GM21360 (cell line): ENCODE measurements around the gene HDDC2.
"Not testable (repeated sequence)": the region's sequence is repeated elsewhere in the genome, so short reads cannot be mapped to it uniquely, and the experiment has no call there.

ENCODE experiments used
- ATAC-seq: cut with Tn5 transposase; IDR thresholded peaks from one replicate; pipeline ENCODE4 v1.9.1; 2021; ENCODE audit warnings: mild to moderate bottlenecking, moderate library complexity; ENCODE audit not compliant: unreplicated experiment

Gene HDDC2

DNA sequence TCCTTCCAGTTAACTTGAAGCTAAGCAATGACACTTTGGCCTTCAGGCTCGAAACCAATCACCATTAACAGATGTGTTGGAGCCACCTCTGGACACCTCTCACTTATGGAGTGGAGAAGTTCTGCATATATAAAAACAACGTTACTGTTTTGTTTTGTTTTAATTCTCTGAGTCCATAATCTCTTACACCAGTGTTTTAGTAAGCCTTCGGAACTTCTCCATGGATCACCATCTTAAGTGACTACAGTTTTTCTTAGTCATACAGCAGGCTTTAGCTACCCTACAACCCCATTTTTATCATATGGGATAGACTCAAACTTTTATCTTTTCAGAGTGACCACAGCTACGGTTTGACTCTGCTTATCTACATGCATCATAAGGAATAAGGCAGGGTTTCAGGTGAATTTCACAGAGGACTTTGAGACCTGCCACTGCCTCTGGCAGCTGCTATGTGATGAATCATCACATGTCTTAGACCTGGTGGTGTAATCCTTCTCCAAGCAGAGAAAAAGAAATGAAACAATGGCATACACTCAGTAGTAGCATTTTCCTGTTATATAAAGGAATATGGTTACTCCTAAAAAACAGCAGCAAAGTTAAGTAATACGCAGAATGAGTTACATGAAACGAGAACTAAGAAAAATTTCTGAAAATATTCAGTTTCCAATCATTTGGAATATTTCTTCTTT, 5.5 kb upstream of the HDDC2 start:
- ATAC-seq = no peak

GRCh38 chr6:125306756-125307149, 5.0 kb upstream of the HDDC2 start:
- no peak for ATAC-seq

- ATAC-seq = no peak
Measured at GRCh38 chr6:125304970-125305660, 3.3 kb upstream of the HDDC2 start.

DNA sequence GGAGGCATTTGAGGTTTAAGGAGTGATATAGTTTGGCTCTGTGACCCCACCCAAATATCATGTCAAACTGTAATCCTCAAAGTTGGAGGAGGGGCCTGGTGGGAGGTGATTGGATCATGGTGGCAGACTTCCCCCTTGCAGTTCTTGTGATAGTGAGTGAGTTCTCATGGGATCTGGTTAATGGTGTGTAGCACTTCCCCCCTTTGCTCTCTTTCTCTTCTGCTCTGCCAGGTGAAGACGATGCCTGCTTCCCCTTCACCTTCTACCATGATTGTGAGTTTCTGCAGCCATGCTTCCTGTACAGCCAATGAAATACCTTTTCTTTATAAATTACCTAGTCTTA, 1.7 kb upstream of the HDDC2 start:
- ATAC-seq = no peak

- ATAC-seq = no peak
Measured at GRCh38 chr6:125302840-125303511, 1.2 kb upstream of the HDDC2 start.

- no peak for ATAC-seq
Measured at GRCh38 chr6:125300992-125301434, 754 bp downstream of the HDDC2 start.

DNA sequence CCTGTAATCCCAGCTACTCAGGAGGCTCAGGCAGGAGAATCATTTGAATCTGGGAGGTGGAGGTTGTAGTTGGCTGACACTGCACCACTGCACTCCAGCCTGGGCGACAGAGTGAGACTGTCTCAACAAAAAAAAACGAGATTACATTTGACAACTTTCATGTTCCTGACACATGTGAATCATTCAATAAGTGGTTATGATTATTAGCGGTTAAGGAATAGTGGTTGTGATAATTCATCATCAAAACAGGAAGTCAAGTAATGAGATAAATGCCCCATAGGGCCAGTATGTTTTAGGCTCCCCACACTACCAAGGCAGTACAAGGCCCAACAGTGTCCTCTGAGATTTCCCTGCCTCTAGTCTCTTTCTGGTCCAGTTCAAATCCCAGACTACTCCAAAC, 2.5 kb downstream of the HDDC2 start:
- no peak for ATAC-seq

GRCh38 chr6:125296471-125296870, 5.3 kb downstream of the HDDC2 start:
- ATAC-seq = no peak

DNA sequence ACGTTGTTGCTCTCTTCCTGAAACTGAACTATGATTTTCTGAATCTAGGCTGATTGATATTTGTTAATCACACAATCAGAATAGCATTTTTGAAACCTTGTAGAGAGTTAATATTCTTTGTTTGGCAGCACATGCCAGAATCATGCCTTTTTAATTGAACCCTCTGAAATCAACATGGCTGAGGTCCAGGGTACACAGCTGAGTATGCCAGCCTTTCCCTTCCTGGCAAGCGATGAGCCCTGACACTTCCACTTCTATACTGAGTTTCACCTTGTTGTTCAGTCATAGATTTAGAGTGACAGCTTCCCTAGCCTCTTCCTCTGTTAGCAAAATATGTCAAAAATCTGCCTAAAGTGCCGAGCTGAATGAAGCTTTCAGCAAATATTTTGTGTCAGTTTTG, 6.8 kb downstream of the HDDC2 start:
- ATAC-seq = no peak

GRCh38 chr6:125294036-125294435, 7.7 kb downstream of the HDDC2 start:
- ATAC-seq = no peak

GRCh38 chr6:125293587-125293986, 8.2 kb downstream of the HDDC2 start:
- ATAC-seq = no peak

DNA sequence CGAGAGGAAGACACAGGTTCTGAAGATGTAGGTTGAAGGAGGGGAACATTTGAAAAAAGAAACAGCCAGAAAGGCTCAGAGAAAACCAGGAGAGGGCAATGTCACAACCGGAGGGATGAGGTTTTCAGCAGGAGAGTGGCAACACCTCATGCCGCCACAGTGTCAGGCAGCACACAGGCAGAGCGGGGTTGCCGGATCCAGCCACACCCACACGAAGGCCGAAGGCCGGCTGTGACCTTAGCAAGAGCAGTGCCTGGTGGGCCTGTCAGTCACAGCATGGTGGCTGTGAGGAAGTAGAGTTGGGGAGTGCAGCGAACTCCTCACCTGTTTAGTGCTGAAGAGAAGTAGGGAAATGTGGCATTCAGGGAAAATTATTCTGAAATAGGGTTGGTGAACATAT, 14.0 kb downstream of the HDDC2 start:
- no peak for ATAC-seq

DNA sequence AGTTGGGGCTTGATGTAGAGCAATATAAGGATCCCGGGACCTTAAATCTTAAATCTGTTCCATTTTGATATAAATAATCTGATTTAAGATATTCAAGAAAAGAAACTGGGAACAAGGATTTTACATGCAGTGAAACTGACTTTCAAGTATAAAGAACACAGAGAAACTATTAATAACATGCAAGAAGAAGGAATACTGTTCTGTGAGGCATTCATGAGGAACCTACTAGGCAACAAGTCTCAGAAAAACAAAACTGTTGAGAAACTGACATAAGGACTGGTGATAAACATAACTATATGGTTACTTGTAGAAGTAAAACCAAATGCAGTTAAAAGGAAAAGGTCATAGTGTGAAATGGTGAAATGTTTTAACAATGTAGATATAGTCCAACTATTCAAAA, 15.8 kb downstream of the HDDC2 start:
- ATAC-seq = no peak

GRCh38 chr6:125285353-125285752, 16.4 kb downstream of the HDDC2 start:
- ATAC-seq = no peak

DNA sequence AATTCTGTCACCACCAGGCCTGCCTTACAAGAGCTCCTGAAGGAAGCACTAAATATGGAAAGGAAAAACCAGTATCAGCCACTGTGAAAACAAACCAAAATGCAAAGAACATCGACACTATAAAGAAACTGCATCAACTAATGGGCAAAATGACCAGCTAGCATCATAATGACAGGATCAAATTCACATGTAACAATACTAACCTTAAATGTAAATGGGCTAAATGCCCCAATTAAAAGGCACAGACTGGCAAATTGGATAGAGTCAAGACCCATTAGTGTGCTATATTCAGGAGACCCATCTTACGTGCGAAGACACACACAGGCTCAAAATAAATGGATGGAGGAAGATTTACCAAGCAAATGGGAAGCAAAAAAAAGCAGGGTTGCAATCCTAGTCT, 19.3 kb downstream of the HDDC2 start:
- ATAC-seq = not testable (repeated sequence)

DNA sequence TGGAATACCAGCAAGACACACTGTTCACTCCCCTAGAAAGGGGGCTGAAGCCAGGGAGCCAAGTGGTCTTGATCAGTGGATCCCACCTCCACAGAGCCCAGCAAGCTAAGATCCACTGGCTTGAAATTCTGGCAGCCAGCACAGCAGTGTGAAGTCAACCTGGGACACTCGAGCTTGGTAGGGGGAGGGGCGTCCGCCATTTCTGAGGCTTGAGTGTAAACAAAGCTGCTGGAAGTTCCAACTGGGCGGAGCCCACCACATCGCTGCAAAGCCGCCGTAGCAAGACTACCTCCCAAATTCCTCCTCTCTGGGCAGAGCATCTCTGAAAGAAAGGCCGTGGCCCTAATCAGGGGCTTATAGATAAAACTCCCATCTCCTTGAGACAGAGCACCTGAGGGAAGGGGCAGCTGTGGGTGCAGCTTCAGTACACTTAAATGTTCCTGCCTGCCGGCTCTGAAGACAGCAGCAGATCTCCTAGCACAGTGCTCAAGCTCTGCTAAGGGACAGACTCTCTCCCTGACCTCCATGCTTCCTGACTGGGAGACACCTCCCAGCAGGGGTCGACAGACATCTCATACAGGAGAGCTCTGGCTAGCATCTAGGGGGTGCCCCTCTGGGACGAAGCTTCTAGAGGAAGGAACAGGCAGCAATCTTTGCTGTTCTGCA, 21.3 kb downstream of the HDDC2 start:
- not testable (repeated sequence) for ATAC-seq

DNA sequence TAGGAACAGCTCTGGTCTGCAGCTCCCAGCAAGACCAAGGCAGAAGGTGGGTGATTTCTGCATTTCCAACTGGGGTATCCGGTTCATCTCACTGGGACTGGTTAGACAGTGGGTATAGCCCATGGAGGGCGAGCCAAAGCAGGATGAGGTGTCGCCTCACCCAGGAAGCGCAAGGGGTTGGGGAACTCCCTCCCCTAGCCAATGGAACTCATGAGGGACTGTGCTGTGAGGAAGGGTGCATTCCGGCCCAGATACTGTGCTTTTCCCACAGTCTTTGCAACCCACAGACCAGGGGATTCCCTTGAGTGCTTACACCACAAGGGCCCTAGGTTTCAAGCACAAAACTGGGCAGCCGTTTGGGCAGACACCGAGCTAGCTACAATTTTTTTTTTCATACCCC, 21.8 kb downstream of the HDDC2 start:
- ATAC-seq = no peak

GRCh38 chr6:125277838-125278237, 23.9 kb downstream of the HDDC2 start:
- ATAC-seq = no peak

DNA sequence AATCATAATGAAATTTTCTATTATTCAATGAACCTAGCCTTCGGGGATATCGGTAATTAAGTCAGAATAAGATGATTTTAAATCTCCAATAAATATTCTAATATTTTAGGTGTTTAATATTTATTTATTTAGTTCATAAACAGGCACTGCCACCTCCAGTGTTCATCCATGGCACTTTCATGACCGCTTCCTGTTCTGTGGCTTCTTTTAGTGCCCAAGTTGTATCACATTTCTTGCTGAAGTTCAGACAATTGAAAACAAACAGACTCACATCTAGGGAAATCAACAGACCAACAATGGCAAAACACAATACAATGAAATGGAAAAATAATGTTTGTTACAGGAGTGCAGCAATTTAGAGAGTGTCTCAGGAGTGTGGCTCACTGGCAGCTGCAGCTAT, 26.0 kb downstream of the HDDC2 start:
- no peak for ATAC-seq

DNA sequence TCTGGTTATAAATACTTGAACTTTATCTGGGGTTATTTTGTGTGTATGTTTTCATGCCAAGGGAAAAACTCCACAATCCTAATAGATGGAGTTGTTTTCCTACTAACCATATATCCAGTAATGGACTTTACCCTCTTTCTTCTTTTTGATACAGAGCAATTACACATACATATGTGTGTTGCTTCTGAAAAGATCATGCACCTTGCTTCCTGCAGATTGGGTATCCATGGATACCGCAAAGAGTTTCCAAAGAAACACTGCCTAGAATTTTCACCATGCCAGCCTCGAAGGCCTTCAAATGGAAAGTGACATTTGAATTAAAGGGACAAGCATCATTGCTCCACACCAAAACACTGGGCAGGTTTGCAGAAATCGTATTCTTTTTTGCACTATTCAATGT, 26.8 kb downstream of the HDDC2 start:
- no peak for ATAC-seq

DNA sequence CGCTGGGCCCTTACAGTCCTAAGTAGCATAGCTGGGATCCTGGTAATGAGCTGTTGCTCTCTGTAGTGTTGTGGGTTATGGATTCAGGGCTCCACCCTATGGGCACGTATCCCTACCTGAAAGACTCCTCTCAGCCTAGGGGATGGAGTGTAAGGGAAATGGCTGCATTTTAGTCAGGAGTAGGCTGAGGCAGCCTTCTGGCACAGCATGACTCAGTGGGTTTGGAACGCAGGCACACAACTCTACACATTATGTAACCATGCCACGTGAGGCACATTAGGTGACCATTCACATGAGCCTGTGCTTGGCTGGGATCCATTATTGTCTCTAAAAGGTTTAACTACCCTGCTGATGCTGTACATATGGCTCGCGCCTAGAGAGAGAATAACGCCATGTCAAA, 27.8 kb downstream of the HDDC2 start:
- no peak for ATAC-seq

GRCh38 chr6:125273251-125273650, 28.5 kb downstream of the HDDC2 start:
- no peak for ATAC-seq
